SK-N-SH (cell line): ENCODE data around the gene ZXDC. TPM values are rescaled to one million over a fixed set of nuclear protein-coding genes. Genes with fewer than 3 reads are reported as not detected.

Experiments
- CTCF ChIA-PET: fragments of 300-600, 350-600 bp; formaldehyde crosslinking; extraction: SDS; loops from one replicate; lab custom pipeline; 2021; lab: Yijun Ruan, JAX
- POLR2A ChIA-PET: fragments of 350-600 bp; sonication (Branson Sonifier 250); formaldehyde crosslinking; extraction: SDS; loops from one replicate; lab custom pipeline; 2020; ENCODE audit warnings: antibody characterized with exemption, inconsistent platforms; lab: Yijun Ruan, JAX
- DNase-seq: peaks from one replicate; pipeline ENCODE4 v3.0.0; 2012
- H2AFZ ChIP-seq: fragments of 200-600 bp; sonication (generic); 2 replicates; pipeline ENCODE4 v1.8.1; 2016; ENCODE audit warnings: antibody characterized with exemption, mild to moderate bottlenecking, low read depth
- H3F3A ChIP-seq: fragments of 200-600 bp; sonication (generic); replicated peaks from 2 replicates; pipeline ENCODE3; 2016; ENCODE audit warnings: antibody characterized with exemption, mild to moderate bottlenecking; ENCODE audit not compliant: insufficient read depth
- H3K27ac ChIP-seq, 2 experiments: fragments of 200-500 bp in 1 of 2; fragments of 200-600 bp in 1 of 2; sonication (Bioruptor generic) in 1 of 2; sonication (generic), shearing (Covaris generic) in 1 of 2; 2 replicates each; pipeline versions ENCODE4 v1.5.1 to v1.6.1; 2014 to 2016; ENCODE audit warnings: low read depth in 2 of 2, inconsistent platforms in 1 of 2, low read length in 1 of 2, mild to moderate bottlenecking in 1 of 2, mixed read lengths in 1 of 2
- H3K27me3 ChIP-seq: fragments of 200-600 bp; sonication (generic), shearing (Covaris generic); 2 replicates; pipeline ENCODE4 v1.6.1; 2016; ENCODE audit warnings: mixed run types; ENCODE audit not compliant: insufficient read depth
- H3K36me3 ChIP-seq, 2 experiments: fragments of 200-500 bp in 1 of 2; fragments of 200-600 bp in 1 of 2; sonication (Bioruptor generic) in 1 of 2; sonication (generic) in 1 of 2; replicated peaks in 1 of 2; 2 replicates each; pipeline versions ENCODE3 to v1.5.1; 2014 to 2016; ENCODE audit warnings: low read length in 1 of 2, mild to moderate bottlenecking in 1 of 2; ENCODE audit not compliant: insufficient read depth in 2 of 2, control insufficient read depth in 1 of 2
- H3K4me1 ChIP-seq, 2 experiments: fragments of 200-500 bp in 1 of 2; fragments of 200-600 bp in 1 of 2; sonication (Bioruptor generic) in 1 of 2; sonication (generic), shearing (Covaris generic) in 1 of 2; 2 replicates each; pipeline versions ENCODE4 v1.5.1 to v1.6.1; 2014 to 2016; ENCODE audit warnings: low read depth in 1 of 2, low read length in 1 of 2, mixed run types in 1 of 2; ENCODE audit not compliant: insufficient read depth in 2 of 2, control insufficient read depth in 1 of 2
- H3K4me2 ChIP-seq: fragments of 200-600 bp; sonication (generic), shearing (Covaris generic); 2 replicates; pipeline ENCODE4 v1.6.1; 2017; ENCODE audit warnings: mixed run types
- H3K4me3 ChIP-seq, 2 experiments: fragments of 200-500 bp in 1 of 2; fragments of 200-600 bp in 1 of 2; sonication (Bioruptor generic) in 1 of 2; sonication (generic), shearing (Covaris generic) in 1 of 2; 2 replicates each; pipeline versions ENCODE4 v1.5.1 to v1.8.1; 2014 to 2016; ENCODE audit warnings: low read depth in 2 of 2, inconsistent platforms in 1 of 2, low read length in 1 of 2, mild to moderate bottlenecking in 1 of 2, mixed read lengths in 1 of 2, moderate library complexity in 1 of 2
- H3K79me2 ChIP-seq: fragments of 200-600 bp; sonication (generic); 2 replicates; pipeline ENCODE4 v1.8.1; 2017; ENCODE audit warnings: mild to moderate bottlenecking; ENCODE audit not compliant: insufficient read depth
- H3K9ac ChIP-seq: fragments of 200-600 bp; sonication (generic); 2 replicates; pipeline ENCODE4 v1.6.1; 2017; ENCODE audit warnings: mixed run types
- H3K9me2 ChIP-seq: fragments of 200-600 bp; sonication (generic); 2 replicates; pipeline ENCODE4 v1.6.1; 2017; ENCODE audit warnings: mixed run types
- H3K9me3 ChIP-seq: fragments of 200-600 bp; sonication (generic); 2 replicates; pipeline ENCODE4 v1.6.1; 2017; ENCODE audit warnings: mixed run types, mild to moderate bottlenecking, moderate library complexity
- H4K20me1 ChIP-seq: fragments of 200-600 bp; sonication (generic); 2 replicates; pipeline ENCODE4 v1.6.1; 2017; ENCODE audit warnings: mild to moderate bottlenecking, mixed run types; ENCODE audit not compliant: insufficient read depth
- CHD2 ChIP-seq: fragments of 150-350 bp; IDR thresholded peaks from 2 replicates; pipeline ENCODE4 v1.6.1; 2018; ENCODE audit warnings: low read length; ENCODE audit not compliant: partially characterized antibody
- ELF1 ChIP-seq: IDR thresholded peaks from 2 replicates; pipeline ENCODE4 v1.4.0; 2012
- FOSL2 ChIP-seq: IDR thresholded peaks from 2 replicates; pipeline ENCODE4 v1.4.0; 2012; ENCODE audit warnings: low read depth, mild to moderate bottlenecking, moderate library complexity, borderline replicate concordance
- FOXJ3 ChIP-seq: sonication (generic); formaldehyde crosslinking; IDR thresholded peaks from 2 replicates; pipeline ENCODE4 v1.5.1; 2020; ENCODE audit warnings: mild to moderate bottlenecking, missing genetic modification reagents
- FOXM1 ChIP-seq: IDR thresholded peaks from 2 replicates; pipeline ENCODE4 v1.4.0; 2012; ENCODE audit warnings: low read depth, mild to moderate bottlenecking
- GABPA ChIP-seq: IDR thresholded peaks from 2 replicates; pipeline ENCODE4 v1.4.0; 2012; ENCODE audit warnings: low read depth, mild to moderate bottlenecking
- IRF3 ChIP-seq: fragments of 150-350 bp; IDR thresholded peaks from 2 replicates; pipeline ENCODE4 v1.6.1; 2016; ENCODE audit warnings: mild to moderate bottlenecking, low read depth, low read length
- MXI1 ChIP-seq: IDR thresholded peaks from 2 replicates; pipeline ENCODE4 v1.6.1; 2012; ENCODE audit warnings: mild to moderate bottlenecking, low read depth, low read length, improper control_type of control experiment
- NRF1 ChIP-seq: IDR thresholded peaks from 2 replicates; pipeline ENCODE4 v1.6.1; 2012; ENCODE audit warnings: low read depth, mild to moderate bottlenecking, low read length
- POLR2AphosphoS5 ChIP-seq: IDR thresholded peaks from 2 replicates; pipeline ENCODE4 v1.6.1; 2012; ENCODE audit warnings: low read depth, low read length
- REST ChIP-seq: IDR thresholded peaks from 2 replicates; pipeline ENCODE4 v1.6.1; 2012; ENCODE audit warnings: mild to moderate bottlenecking, low read depth, low read length, moderate library complexity
- RFX5 ChIP-seq: IDR thresholded peaks from 2 replicates; pipeline ENCODE4 v1.6.1; 2012; ENCODE audit warnings: mild to moderate bottlenecking, improper control_type of control experiment, low read length
- RXRA ChIP-seq: IDR thresholded peaks from 2 replicates; pipeline ENCODE4 v1.4.0; 2012; ENCODE audit warnings: low read depth, mild to moderate bottlenecking, borderline replicate concordance
- SIN3A ChIP-seq: IDR thresholded peaks from 2 replicates; pipeline ENCODE4 v1.6.1; 2012; ENCODE audit warnings: low read depth, mild to moderate bottlenecking, low read length, moderate library complexity, borderline replicate concordance
- SMC3 ChIP-seq: IDR thresholded peaks from 2 replicates; pipeline ENCODE4 v1.6.1; 2012; ENCODE audit warnings: low read depth, low read length, improper control_type of control experiment
- TCF12 ChIP-seq: IDR thresholded peaks from 2 replicates; pipeline ENCODE4 v1.4.0; 2012
- TEAD4 ChIP-seq: IDR thresholded peaks from 2 replicates; pipeline ENCODE4 v1.4.0; 2012; ENCODE audit warnings: mild to moderate bottlenecking, borderline replicate concordance; ENCODE audit not compliant: insufficient read depth
- WGBS: methylation state at CpG from one replicate; pipeline ENCODE4 v1.1.6; 2017; ENCODE audit warnings: low lambda C conversion rate; 5-methylcytosine and 5-hydroxymethylcytosine counted together
- polyA plus RNA-seq, 3 experiments: library from polyadenylated mRNA; depleted of rRNA; stranded (reverse); fragments of >200 nt; gene quantifications; 2 replicates each; pipeline ENCODE4 v1.2.3, GENCODE V29; 2012
- TF ChIP-seq, protein P1 (sequence below): IDR thresholded peaks from 2 replicates; pipeline ENCODE4 v1.4.0; 2012; ENCODE audit warnings: low read depth
- TF ChIP-seq, protein P2 (sequence below): IDR thresholded peaks from 2 replicates; pipeline ENCODE4 v1.4.0; 2012; ENCODE audit warnings: low read depth, borderline replicate concordance

The ZXDC gene
- polyA plus RNA-seq, 1 of the 3 experiments (the other 2 are of a cell fraction), result 8.5 TPM

GRCh38 chr3:126396536-126396935 lies 79.2 kb downstream of the ZXDC start:
- H3K27ac ChIP-seq, result no peak overlapping the region
- H3K27me3 ChIP-seq, result no peaks in the 10 kb centered on the region; the same call in 1 of the 2 replicates
- H2AFZ ChIP-seq, result no peak overlapping the region
- POLR2A ChIA-PET, result no interaction called here
- TF ChIP-seq NRF1, result no peak
- no peak for TF ChIP-seq MXI1
- no peak for TF ChIP-seq ELF1
- TF ChIP-seq SMC3, result no peak
- TF ChIP-seq IRF3, result no peak
- TF ChIP-seq, protein P1, sequence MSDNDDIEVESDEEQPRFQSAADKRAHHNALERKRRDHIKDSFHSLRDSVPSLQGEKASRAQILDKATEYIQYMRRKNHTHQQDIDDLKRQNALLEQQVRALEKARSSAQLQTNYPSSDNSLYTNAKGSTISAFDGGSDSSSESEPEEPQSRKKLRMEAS, result no peak
- no peak for TF ChIP-seq FOXJ3 (CRISPR knock-in tag)
- TF ChIP-seq TCF12, result no peak
- TF ChIP-seq GABPA, result no peak
- TF ChIP-seq FOXM1, result no peak
- no peak for TF ChIP-seq POLR2AphosphoS5
- no peak for TF ChIP-seq REST
- TF ChIP-seq CHD2, result no peak
- TF ChIP-seq RXRA, result no peak
- TF ChIP-seq RFX5, result no peak
- no peak for TF ChIP-seq FOSL2
- TF ChIP-seq TEAD4, result no peak
- TF ChIP-seq, protein P2, sequence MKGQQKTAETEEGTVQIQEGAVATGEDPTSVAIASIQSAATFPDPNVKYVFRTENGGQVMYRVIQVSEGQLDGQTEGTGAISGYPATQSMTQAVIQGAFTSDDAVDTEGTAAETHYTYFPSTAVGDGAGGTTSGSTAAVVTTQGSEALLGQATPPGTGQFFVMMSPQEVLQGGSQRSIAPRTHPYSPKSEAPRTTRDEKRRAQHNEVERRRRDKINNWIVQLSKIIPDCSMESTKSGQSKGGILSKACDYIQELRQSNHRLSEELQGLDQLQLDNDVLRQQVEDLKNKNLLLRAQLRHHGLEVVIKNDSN, result no peak
- no peak for TF ChIP-seq SIN3A
- no peak for DNase-seq
- H3K4me3 ChIP-seq, result no peak overlapping the region
- no peaks in the 10 kb centered on the region for H3K79me2 ChIP-seq
- no peaks in the 10 kb centered on the region for H4K20me1 ChIP-seq
- no peaks in the 10 kb centered on the region for H3K9me2 ChIP-seq
- H3K4me1 ChIP-seq, result peaks cover 0 to 11% of the 10 kb centered on the region in 2 experiments; a peak in 1 of 4 replicates
- no peak overlapping the region for H3K4me2 ChIP-seq
- no peaks in the 10 kb centered on the region for H3F3A ChIP-seq
- H3K36me3 ChIP-seq, result no peaks in the 10 kb centered on the region
- no peaks in the 10 kb centered on the region for H3K9me3 ChIP-seq
- no peak overlapping the region for H3K9ac ChIP-seq
- 49% methylated on average over 5 of the region's 5 CpGs for WGBS
- CTCF ChIA-PET, result interaction anchor here (1.1 to 2.3 kb wide), 4 partner anchors 11 to 263 kb away, joined by 3 to 9 read pairs (median 4); no protein-coding TSS in a partner anchor
